ENCODE results near the gene SIK3.

GRCh38 chr11:117076941-117077691, 21.1 kb downstream of the SIK3 start:
- TF ChIP-seq CTCF (IDR thresholded peaks at IDR 0.05) (no peak), POLR2A (IDR thresholded peaks at IDR 0.05) (no peak), EP300 (IDR thresholded peaks at IDR 0.05) (no peak), POLR2AphosphoS5 (IDR thresholded peaks at IDR 0.05) (no peak)

All from gastroesophageal sphincter (tissue), 3 donors.